H9 (cell line): ENCODE results near the gene MAPKAPK2. TPM values are rescaled to one million over a fixed set of nuclear protein-coding genes. Genes with fewer than 3 reads are reported as not detected.

Experiments used
- DNase-seq: peaks from one replicate; pipeline ENCODE4 v3.0.0-alpha.2; 2017
- H2AFZ ChIP-seq: one replicate; pipeline ENCODE4 v1.6.1; 2013; ENCODE audit warnings: mild to moderate bottlenecking, low read length, control low read depth, moderate library complexity
- H2AK5ac ChIP-seq: 2 replicates; pipeline ENCODE4 v1.6.1; 2013; ENCODE audit warnings: low read length, control low read depth, mixed read lengths; ENCODE audit not compliant: insufficient read length
- H2BK120ac ChIP-seq: one replicate; pipeline ENCODE4 v1.6.1; 2013; ENCODE audit warnings: low read depth, mild to moderate bottlenecking, low read length, control low read depth, inconsistent platforms; ENCODE audit not compliant: poor library complexity, severe bottlenecking
- H2BK12ac ChIP-seq: 2 replicates; pipeline ENCODE4 v1.6.1; 2013; ENCODE audit warnings: low read length, control low read depth, mixed read lengths, low read depth; ENCODE audit not compliant: insufficient read length
- H2BK15ac ChIP-seq: 2 replicates; pipeline ENCODE4 v1.6.1; 2013; ENCODE audit warnings: low read depth, low read length, control low read depth
- H2BK20ac ChIP-seq: one replicate; pipeline ENCODE4 v1.6.1; 2013; ENCODE audit warnings: low read depth, mild to moderate bottlenecking, low read length, control low read depth, inconsistent platforms; ENCODE audit not compliant: poor library complexity, severe bottlenecking
- H2BK5ac ChIP-seq: 2 replicates; pipeline ENCODE4 v1.6.1; 2013; ENCODE audit warnings: low read length, control low read depth, mixed read lengths; ENCODE audit not compliant: insufficient read length
- H3K14ac ChIP-seq: 2 replicates; pipeline ENCODE4 v1.6.1; 2013; ENCODE audit warnings: low read length, control low read depth; ENCODE audit not compliant: insufficient read depth
- H3K18ac ChIP-seq: 2 replicates; pipeline ENCODE4 v1.6.1; 2013; ENCODE audit warnings: low read depth, mild to moderate bottlenecking, mixed read lengths, low read length, control low read depth; ENCODE audit not compliant: insufficient read length
- H3K23ac ChIP-seq: 2 replicates; pipeline ENCODE4 v1.6.1; 2013; ENCODE audit warnings: low read length, control low read depth, mixed read lengths, low read depth; ENCODE audit not compliant: insufficient read length
- H3K23me2 ChIP-seq: 2 replicates; pipeline ENCODE4 v1.6.1; 2013; ENCODE audit warnings: low read depth, mild to moderate bottlenecking, mixed read lengths, low read length, control low read depth; ENCODE audit not compliant: insufficient read length, poor library complexity, severe bottlenecking
- H3K27ac ChIP-seq: 2 replicates; pipeline ENCODE4 v1.5.1; 2013; ENCODE audit warnings: low read length, control low read depth, mixed read lengths, low read depth; ENCODE audit not compliant: insufficient read length
- H3K27me3 ChIP-seq: 2 replicates; pipeline ENCODE4 v1.6.1; 2013; ENCODE audit warnings: low read length, control low read depth, inconsistent platforms; ENCODE audit not compliant: insufficient read depth
- H3K4ac ChIP-seq: 2 replicates; pipeline ENCODE4 v1.6.1; 2013; ENCODE audit warnings: low read depth, mild to moderate bottlenecking, control low read depth, inconsistent platforms, low read length, moderate library complexity
- H3K4me1 ChIP-seq: 2 replicates; pipeline ENCODE4 v1.6.1; 2013; ENCODE audit warnings: low read length, control low read depth, inconsistent platforms; ENCODE audit not compliant: insufficient read depth
- H3K4me2 ChIP-seq: 2 replicates; pipeline ENCODE4 v1.6.1; 2013; ENCODE audit warnings: low read length, control low read depth, mixed read lengths; ENCODE audit not compliant: insufficient read length, insufficient read depth
- H3K56ac ChIP-seq: 2 replicates; pipeline ENCODE4 v1.6.1; 2013; ENCODE audit warnings: low read depth, mild to moderate bottlenecking, mixed read lengths, low read length, control low read depth; ENCODE audit not compliant: insufficient read length
- H3K79me1 ChIP-seq: 2 replicates; pipeline ENCODE4 v1.6.1; 2013; ENCODE audit warnings: low read depth, mild to moderate bottlenecking, moderate library complexity, low read length, control low read depth, inconsistent platforms; ENCODE audit not compliant: insufficient read depth, poor library complexity, severe bottlenecking
- H3K79me2 ChIP-seq: 2 replicates; pipeline ENCODE4 v1.6.1; 2013; ENCODE audit warnings: low read length, control low read depth, inconsistent platforms; ENCODE audit not compliant: insufficient read depth
- H3K9ac ChIP-seq: 2 replicates; pipeline ENCODE4 v1.6.1; 2013; ENCODE audit warnings: low read length, control low read depth, mixed read lengths; ENCODE audit not compliant: insufficient read length; ENCODE audit errors: extremely low read depth
- H3K9me3 ChIP-seq: one replicate; pipeline ENCODE4 v1.6.1; 2013; ENCODE audit warnings: low read depth, low read length, inconsistent platforms; ENCODE audit not compliant: control insufficient read depth
- H3T11ph ChIP-seq: one replicate; pipeline ENCODE4 v1.6.1; 2013; ENCODE audit warnings: mild to moderate bottlenecking, low read length, control low read depth, inconsistent platforms
- H4K20me1 ChIP-seq: one replicate; pipeline ENCODE4 v1.6.1; 2013; ENCODE audit not compliant: control insufficient read depth, insufficient read length, insufficient read depth
- H4K5ac ChIP-seq: 2 replicates; pipeline ENCODE4 v1.6.1; 2013; ENCODE audit warnings: low read depth, mild to moderate bottlenecking, mixed read lengths, low read length, control low read depth; ENCODE audit not compliant: insufficient read length
- H4K8ac ChIP-seq: replicated peaks from 2 replicates; pipeline ENCODE4 v1.6.1; 2013; ENCODE audit warnings: low read length, control low read depth, mixed read lengths, low read depth; ENCODE audit not compliant: insufficient read length
- H4K91ac ChIP-seq: 2 replicates; pipeline ENCODE4 v1.6.1; 2013; ENCODE audit warnings: low read depth, mild to moderate bottlenecking, moderate library complexity, mixed read lengths, low read length, control low read depth; ENCODE audit not compliant: insufficient read length
- H3K27ac Mint-ChIP-seq, 3 experiments: 2 replicates in 2 of 3; 3 replicates in 1 of 3; pipeline ENCODE4 v1.8.0; 2020 to 2021; ENCODE audit warnings: mixed read lengths in 3 of 3, mild to moderate bottlenecking in 1 of 3, moderate library complexity in 1 of 3
- H3K27me3 Mint-ChIP-seq: 2 replicates; pipeline ENCODE4 v1.8.0; 2021; ENCODE audit warnings: low read depth, mild to moderate bottlenecking, moderate library complexity, mixed read lengths
- H3K36me3 Mint-ChIP-seq, 3 experiments: 2 replicates in 2 of 3; 3 replicates in 1 of 3; pipeline ENCODE4 v1.8.0; 2020 to 2021; ENCODE audit warnings: low read depth in 3 of 3, mixed read lengths in 3 of 3; ENCODE audit not compliant: insufficient read depth in 1 of 3
- H3K4me1 Mint-ChIP-seq, 2 experiments: 2 replicates each; pipeline ENCODE4 v1.8.0; 2020; ENCODE audit warnings: mixed read lengths in 2 of 2
- H3K4me3 Mint-ChIP-seq, 2 experiments: 2 replicates in 1 of 2; 3 replicates in 1 of 2; pipeline ENCODE4 v1.8.0; 2020 to 2021; ENCODE audit warnings: mild to moderate bottlenecking in 2 of 2, mixed read lengths in 2 of 2, moderate library complexity in 1 of 2
- H3K9me3 Mint-ChIP-seq, 2 experiments: 2 replicates in 1 of 2; 3 replicates in 1 of 2; pipeline ENCODE4 v1.8.0; 2020; ENCODE audit warnings: mild to moderate bottlenecking in 2 of 2, mixed read lengths in 2 of 2, moderate library complexity in 1 of 2
- CTCF ChIP-seq: fragments of 200-600 bp; sonication (generic); conservative IDR thresholded peaks from 3 replicates; pipeline ENCODE4 v1.8.0; 2021; ENCODE audit warnings: antibody characterized with exemption, mild to moderate bottlenecking
- WGBS: extraction: QIAGEN DNeasy Blood & Tissue Kit; methylation state at CpG from one replicate; pipeline ENCODE4 v1.1.7; 2013; ENCODE audit warnings: missing lambda C conversion rate, low lambda C conversion rate, mixed read lengths; ENCODE audit not compliant: insufficient read length; ENCODE audit errors: extremely low coverage; 5-methylcytosine and 5-hydroxymethylcytosine counted together
- total RNA-seq: library from RNA; stranded (reverse); gene quantifications from 2 replicates; pipeline ENCODE4 v1.2.1, GENCODE V29; 2021

MAPKAPK2 gene
- total RNA-seq, 1 experiment from 2014 or later = 50.1 TPM

- H3K27ac ChIP-seq = no peak overlapping the region
- no peak overlapping the region for H3K4me3 Mint-ChIP-seq
Measured at GRCh38 chr1:206678490-206678889, 6.2 kb upstream of the MAPKAPK2 start.

More at GRCh38 chr1:206678490-206678889, 6.2 kb upstream of the MAPKAPK2 start:
- H3K4me1 ChIP-seq = peaks cover under 1% of the 10 kb centered on the region; the same call in 1 of the 2 replicates
- no peak overlapping the region for H4K91ac ChIP-seq
- no peak overlapping the region for H3K56ac ChIP-seq
- no peak overlapping the region for H3K23ac ChIP-seq
- DNase-seq = no peak
- no peak overlapping the region for H3K4me2 ChIP-seq
- peaks cover 8% of the 10 kb centered on the region for H3K27me3 ChIP-seq
- Mint-ChIP-seq H3K36me3 (no peaks in the 10 kb centered on the region), H3K9me3 (no peaks in the 10 kb centered on the region), H3K4me1 (peaks cover 3% of the 10 kb centered on the region in 2 experiments; a peak in 3 of 4 replicates), H3K27ac (no peak overlapping the region), H3K27me3 (peaks cover 52% of the 10 kb centered on the region)
- no peak overlapping the region for H3K18ac ChIP-seq
- no peak for TF ChIP-seq CTCF
- no peaks in the 10 kb centered on the region for H4K20me1 ChIP-seq
- H3T11ph ChIP-seq = no peak overlapping the region
- no peak overlapping the region for H2BK12ac ChIP-seq
- H3K79me2 ChIP-seq = no peaks in the 10 kb centered on the region
- no peaks in the 10 kb centered on the region for H3K23me2 ChIP-seq
- H4K5ac ChIP-seq = no peak overlapping the region
- H2AK5ac ChIP-seq = no peak overlapping the region
- no peak overlapping the region for H3K14ac ChIP-seq
- WGBS = no CpG with 5 or more reads among the region's 3 CpGs
- H2AFZ ChIP-seq = no peak overlapping the region
- no peak overlapping the region for H4K8ac ChIP-seq
- no peak overlapping the region for H3K4ac ChIP-seq
- H3K9ac ChIP-seq = no peak overlapping the region
- no peaks in the 10 kb centered on the region for H3K9me3 ChIP-seq
- H2BK15ac ChIP-seq = no peak overlapping the region
- H2BK5ac ChIP-seq = no peak overlapping the region
- H2BK20ac ChIP-seq = no peak overlapping the region
- H2BK120ac ChIP-seq = no peak overlapping the region
- no peaks in the 10 kb centered on the region for H3K79me1 ChIP-seq
